Measurements from ENCODE around the gene ANO1.

Gene ANO1

DNA sequence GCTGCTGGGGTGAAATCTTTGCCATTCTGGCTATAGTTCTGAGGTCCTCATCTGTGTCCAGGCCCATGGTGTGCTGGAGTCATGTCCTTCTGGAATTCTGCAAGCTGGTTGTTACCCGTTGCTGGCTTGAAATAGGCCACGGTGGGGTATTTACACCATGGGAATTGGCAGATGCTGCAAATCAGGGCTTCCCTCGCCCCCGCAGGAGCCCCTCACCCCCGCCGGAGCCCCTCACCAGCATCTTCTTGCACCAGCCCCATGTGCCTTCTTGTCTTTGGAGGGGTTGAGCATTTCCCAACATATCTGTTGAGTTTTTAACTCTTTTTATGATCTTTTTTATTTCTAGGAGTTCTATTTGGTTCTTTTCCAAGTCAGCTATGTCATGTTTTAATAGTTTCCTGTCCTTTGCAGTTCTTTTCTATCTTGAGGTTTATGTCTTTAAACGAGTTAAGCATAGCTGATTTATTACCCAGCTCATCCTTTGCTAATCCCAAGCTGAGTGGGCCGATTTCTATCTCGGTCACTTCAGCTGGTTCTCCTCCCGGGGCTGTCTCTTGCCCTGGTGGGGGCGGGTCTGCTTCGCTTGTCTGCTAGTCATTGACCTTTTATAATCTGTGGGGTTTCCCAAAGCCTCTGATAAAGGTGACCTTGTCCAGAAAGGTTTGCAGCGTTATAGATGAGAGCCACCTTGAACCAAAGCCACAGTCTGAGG is 17.6 kb downstream of the ANO1 start:
- no peak for FAIRE-seq
- no peak for DNase-seq (ENCODE audit: low spot score)

DNA sequence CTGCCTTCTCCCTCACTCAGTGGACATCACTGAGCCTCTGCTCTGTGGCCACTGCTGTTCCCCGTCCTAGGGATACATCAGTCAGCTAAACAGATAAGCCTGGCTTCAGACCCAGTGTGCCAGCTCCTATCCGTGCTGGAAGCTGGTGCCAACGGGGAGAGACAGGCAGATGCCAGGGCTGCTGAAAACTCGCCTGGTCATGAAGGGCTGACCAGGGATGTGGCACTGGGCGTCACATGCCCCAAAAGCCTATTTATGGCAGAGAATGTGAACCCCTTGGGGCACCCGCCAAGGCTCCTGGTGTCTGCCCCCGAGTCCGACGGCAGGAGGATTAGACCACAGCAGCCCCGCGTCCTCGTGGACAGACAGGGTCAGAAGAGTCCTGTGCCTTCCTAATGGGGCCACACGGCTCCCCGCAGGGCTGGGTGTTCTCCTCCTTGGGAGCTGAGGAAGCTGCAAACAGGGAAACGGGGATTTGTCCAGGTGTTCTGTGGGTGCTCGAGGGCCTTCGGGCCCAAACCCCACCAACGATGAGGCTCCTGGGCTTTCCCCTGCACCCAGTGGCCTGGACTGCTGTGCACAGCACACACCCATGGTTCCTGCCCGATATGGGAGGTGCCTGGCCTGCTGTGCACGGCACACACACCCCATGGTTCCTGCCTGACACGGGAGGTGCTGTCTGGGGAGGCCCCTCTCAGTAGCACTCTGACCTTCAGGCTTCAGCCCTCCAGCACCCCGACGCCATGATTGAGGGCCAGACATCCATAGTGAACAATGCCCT is 19.9 kb downstream of the ANO1 start:
- FAIRE-seq (no peak), DNase-seq (ENCODE audit: low spot score) (no peak)

DNA sequence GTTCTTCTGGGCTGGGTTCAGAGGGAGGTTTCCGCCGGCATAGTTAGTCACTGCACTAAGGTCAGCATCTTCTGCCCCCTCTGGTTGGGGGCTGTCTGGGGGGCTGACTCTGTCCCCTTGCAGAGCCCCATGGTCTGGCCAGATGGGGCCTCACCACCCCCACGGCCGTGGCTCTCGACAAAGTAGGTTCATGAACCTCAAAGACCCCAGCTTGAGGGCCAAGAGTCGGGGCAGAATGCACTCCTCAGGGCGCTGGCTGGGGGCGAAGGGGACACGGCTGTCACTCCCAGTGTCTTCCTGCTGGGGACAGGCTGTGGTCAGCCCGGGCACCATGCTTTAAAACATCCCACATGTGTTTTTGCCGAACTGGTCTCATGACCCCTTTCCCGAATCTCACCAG is 20.8 kb downstream of the ANO1 start:
- no peak for DNase-seq (ENCODE audit: low spot score)
- FAIRE-seq: no peak

DNA sequence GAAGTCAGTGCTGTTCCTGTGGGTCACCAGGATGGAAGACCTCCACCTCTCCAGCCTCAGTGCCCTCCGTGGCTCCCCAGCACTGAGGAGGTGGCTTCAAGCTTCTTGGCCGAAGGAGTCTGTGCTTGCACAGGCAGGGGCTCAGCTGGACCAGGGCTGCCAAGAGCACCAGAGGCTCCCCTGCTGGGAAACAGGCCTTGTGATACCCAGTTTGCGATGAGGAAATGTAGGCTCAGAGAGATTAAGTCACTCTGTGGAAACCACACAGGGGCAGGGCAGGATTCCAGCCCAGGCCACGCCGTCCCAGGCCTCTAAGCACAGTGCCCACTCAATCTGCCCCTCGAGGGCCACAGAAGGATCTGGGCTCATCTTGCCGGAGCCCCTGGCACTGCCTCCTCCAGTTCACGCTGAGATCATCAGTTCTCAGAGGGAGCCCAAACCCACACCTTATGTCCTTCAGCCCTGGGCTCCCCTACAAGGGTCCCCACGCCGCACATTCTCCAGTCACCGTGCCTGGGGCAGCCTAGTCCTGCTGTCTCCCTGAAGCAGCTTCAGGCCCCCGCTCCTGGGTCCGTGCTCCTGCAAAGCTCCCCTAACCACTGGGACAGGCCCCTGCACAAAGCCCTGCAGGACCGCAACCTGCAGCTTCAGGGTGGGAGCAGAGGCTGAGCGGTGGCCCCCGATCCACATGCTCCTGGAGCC is 21.6 kb downstream of the ANO1 start:
- FAIRE-seq (no peak), DNase-seq (ENCODE audit: low spot score) (no peak)

DNA sequence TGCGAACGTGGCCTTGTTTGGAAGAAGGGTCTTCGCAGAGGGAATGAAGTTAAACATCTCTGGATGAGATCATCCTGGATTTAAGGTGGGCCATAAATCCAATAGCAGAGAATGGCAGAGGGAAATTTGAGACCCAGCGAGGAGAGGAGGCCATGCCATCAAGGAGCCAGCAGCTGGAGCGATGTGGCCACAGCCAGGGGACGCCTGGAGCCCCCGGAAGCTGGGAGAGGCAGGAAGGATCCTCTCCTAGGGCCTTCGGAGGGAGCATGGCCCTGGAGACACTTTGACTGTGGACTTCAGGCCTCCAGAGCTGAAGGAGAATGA is 22.1 kb downstream of the ANO1 start:
- no peak for DNase-seq (ENCODE audit: low spot score)
- no peak for FAIRE-seq

DNA sequence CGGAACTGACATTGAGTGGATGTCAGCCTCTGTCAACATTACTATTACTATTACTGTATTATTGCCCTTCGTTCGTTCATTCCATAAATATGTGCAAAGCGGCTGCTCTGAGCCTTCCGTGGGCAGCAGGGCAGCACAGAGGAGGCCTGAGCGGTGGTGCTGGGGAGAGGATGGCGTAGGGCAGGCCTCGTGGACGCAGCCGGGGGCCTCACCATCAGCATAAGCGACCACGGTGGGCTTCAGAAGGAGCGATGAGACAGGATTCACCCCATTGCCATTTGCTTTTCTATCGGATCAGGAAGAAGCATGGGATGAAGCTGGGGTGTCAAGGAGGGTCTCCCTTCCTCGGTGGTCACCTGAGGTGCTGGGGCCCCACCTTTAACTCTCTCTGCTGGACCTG is 22.7 kb downstream of the ANO1 start:
- no peak for FAIRE-seq

DNA sequence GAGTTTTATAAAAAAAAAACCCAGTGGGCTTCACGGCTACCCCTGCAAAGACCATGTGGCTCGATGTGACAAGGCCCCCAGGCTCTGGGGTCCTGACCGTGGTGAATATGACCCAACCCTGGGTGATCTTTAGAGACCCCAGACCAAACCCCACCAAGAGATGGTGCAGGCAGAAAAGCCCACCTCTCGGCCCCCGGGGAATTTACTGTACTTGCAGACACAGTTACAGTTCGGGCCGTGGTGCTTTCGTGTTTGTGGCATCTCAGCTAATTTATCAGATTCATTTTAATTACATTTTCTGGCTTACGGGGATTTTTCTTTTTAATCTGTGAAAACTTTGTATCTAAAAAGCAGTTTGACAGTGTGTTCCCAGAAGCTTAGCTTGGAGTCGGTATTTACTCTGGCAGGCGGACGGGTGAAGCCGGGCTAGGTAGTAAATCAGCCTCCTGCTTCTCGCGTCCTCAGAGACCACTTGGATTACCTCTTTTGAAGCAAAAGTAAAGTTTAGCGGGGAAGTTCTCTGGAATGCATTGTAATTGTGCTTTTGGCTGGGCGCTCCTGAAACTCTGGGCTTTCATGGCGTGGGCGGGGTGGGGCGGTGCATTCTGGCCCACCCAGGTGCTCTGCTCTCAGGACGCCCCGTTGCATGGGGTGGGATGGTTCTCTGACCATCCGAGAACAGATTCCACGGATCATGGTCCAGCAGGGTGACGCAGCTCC is 25.3 kb downstream of the ANO1 start:
- FAIRE-seq: no peak
- no peak for DNase-seq (ENCODE audit: low spot score)

More for the DNA sequence above, 22.7 kb downstream of the ANO1 start:
- DNase-seq (ENCODE audit: low spot score): no peak

DNA sequence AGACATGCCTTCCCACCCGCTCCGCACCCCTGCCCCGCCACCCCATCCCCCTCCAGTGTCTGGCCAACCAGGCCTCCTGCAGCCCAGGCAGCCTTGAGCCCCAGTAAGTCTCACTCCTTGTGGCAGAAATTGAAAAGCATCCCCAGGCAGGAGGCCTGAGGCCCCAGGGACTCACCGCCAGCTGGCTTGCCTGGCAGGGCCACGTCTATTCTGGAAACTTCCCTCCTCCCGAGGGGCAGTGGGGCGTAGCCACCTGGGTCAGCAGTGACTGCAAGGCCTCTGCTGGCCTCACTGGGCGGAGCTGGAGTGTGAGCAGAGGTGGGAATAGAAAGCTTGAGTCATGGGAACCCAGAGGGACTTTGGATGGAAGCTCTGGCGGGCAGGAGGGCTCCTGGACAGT is 26.3 kb downstream of the ANO1 start:
- no peak for FAIRE-seq

DNA sequence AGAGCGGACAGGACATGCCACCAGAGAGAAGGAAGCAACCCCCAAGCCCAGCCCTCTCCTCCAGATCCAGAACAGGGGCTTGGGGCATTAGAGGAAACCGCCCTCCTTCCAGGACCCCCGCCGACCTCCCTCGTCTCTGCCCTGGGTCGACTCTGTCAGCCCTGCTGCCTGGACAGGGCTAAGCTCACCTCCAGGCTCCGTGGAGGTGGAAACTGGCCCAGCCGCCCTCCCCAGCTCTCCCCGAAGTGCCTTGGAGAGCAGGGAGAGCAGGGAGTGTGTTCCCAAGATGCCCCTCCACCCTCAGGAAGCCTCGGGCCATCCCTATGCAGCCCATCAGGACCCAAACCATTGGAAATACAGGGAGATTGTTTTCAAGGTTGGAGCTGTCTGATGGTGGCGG is 26.8 kb downstream of the ANO1 start:
- no peak for FAIRE-seq
- DNase-seq (ENCODE audit: low spot score): no peak

More for the DNA sequence above, 26.3 kb downstream of the ANO1 start:
- DNase-seq (ENCODE audit: low spot score): peak; percentile 8

DNA sequence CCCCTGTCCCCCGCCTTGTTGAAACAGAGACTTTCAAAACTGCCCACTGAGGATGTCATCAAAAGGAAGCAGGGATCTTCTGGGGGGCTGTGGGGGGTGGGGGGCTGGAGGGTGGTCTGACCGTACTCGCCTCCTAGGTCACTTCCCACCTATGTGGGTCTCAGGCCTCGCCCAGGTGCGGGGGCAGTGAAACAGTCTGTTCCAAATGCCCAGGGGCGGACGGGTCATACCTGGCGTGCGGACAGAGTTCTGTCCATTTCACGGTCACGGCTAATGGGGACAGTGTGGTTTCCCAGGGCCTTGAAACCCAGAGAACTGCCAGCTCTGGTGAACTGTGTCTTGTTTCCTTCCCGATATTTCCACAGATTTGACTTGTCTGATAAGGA is 27.2 kb downstream of the ANO1 start:
- DNase-seq (ENCODE audit: low spot score) (no peak), FAIRE-seq (no peak)

DNA sequence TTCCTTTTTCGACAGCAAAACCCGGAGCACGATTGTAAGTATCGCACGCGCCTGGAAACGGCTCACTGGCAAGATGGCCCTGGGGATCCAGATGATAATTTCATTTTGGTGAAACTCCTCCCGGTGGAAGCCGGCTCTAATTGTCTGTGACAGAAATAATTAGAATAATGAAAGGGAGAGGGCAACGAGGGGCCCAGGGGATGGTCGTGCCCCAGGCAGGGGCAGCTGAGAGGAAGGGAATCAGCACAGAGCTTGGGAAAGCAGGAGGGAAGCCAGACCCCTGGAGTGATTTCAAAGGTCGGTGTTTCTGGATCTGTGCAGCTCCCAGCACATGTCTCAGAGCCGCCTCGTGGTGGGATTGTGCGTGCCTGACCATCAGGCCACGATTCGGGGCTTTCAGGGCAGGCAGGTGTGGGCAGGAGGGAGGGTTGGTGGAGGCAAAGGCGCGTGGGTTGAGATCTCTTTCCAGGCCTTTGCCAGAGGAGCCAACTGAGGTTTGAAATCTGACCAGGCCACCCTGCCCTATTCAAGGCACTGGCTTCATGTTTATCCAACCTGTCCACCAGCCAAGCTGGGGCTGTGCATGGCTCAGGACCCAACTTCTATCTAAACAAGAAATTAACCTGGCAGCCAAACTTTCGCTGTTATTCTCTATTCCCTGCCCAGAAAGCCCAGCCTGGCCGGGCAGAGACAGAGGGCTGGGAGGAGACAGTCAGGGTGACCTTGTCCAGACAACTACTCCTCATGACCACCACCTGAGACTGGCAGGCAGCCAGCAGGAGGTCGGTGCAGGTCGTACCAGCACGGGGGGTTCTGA is 27.8 kb downstream of the ANO1 start:
- no peak for FAIRE-seq

DNA sequence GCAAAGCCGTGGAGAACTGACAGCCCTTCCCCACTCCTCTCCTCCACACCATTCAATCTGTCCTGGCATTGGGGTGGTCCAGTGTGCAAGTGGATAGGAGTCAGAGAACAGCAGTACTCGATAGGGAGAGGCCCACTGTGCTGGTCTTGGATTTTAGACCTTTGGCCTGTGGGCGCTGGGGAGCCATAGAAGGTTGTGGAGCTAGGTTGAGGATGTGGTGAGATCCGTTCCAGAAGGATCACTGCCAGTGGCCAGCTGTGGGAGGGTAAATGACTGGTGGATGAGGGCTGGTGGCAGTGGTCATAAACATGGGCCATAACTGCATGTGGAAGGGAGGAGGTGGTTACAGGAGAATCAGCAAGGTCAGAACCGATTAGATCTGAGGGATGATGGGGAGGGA is 28.6 kb downstream of the ANO1 start:
- no peak for FAIRE-seq
- no peak for DNase-seq (ENCODE audit: low spot score)

More for the DNA sequence above, 27.8 kb downstream of the ANO1 start:
- DNase-seq (ENCODE audit: low spot score): no peak

DNA sequence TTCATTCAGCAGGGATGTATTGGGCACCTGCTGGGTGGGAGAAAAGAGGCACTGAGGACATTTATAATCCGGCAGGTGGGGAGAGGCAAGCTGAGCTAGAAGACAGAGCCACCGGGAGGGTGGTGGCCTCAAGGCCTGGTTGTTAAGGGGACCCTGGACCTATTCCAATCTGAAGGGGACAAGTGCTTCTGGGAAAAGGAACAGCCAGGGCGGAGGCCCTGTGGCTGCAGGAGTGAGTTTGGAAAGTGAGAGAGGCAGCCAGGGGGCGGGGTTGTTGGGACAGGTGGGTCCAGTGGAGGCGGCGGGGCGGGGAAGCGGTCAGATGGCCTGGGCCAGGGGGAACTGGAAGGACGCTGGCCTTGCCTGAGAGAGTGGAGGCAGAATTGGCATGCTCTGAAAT is 29.1 kb downstream of the ANO1 start:
- FAIRE-seq: no peak
- no peak for DNase-seq (ENCODE audit: low spot score)

DNA sequence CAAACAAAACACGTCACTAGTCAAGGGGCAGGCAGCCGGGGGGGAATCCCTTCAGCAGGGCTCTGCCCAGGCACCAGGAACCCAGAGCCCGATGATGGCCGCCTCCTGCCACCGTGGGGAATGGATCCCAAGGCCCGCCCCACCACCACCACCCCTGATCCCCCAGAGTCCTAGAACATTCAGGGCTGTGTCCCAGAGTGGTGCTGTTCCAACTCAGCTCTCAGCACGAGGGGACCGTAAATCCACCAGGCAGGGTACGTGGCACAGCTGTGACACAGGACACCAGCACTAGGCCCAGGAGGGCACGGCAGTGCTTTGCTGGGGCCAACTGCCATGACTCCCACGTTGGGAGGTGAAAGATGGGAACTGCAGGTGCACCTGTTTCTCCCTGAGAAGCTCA is 29.6 kb downstream of the ANO1 start:
- DNase-seq (ENCODE audit: low spot score): no peak
- no peak for FAIRE-seq

DNA sequence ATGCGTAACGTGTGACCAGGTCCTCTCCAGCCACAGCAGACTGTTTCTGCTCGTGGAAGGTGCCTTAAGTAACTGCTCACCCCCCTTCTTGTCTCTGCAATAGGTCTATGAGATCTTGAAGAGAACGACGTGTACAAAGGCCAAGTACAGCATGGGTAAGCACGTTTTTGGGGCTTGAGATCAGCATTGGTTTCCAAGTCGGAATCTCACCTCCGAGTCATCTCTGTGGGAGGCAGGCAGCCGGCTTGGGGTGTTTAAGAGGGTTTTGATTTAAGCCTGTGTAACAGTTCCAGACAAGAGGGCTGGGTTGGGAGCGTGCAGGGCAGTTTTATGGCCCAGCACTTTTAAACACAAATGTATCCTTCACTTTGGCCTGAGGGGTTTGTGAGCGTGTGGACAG is 30.1 kb downstream of the ANO1 start:
- no peak for DNase-seq (ENCODE audit: low spot score)
- FAIRE-seq: no peak

DNA sequence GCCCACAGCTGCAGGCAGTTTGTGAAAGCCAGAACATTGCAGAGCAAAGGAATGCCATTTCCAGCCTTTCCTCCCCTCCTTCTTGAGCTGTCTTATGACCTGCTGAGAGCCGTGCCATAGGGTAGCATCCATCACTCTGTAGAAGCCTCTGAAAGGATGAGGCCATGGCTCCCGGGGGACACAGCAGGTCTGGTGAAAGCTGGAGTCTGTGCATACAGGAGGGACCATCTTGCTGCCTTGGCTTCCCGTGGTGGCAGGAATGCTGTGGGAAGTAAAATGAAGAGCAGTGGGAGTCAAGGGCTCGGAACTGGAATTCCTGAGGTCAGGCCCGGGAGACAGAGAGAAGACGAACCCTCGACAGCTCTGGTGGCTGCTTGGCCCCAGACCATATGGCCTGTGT is 30.9 kb downstream of the ANO1 start:
- FAIRE-seq (no peak), DNase-seq (ENCODE audit: low spot score) (no peak)

DNA sequence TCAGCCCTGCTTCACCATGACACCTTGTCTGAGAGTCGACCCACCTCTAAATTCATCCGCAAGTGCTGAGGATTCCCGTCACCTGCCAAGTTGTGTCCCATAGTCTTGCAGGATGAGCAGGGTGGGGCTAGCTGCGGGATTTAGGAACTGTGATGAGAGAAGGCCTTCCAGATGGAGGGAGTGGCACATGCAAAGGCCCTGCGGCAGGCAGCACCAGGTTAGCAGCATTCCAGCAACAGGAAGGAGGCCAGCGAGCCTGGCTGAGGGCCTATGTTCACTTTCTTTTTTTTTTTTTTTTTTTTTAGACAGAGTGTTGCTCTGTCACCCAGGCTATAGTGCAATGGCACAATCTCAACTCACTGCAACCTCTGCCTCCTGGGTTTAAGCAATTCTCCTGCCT is 31.8 kb downstream of the ANO1 start:
- no peak for DNase-seq (ENCODE audit: low spot score)
- FAIRE-seq: no peak

DNA sequence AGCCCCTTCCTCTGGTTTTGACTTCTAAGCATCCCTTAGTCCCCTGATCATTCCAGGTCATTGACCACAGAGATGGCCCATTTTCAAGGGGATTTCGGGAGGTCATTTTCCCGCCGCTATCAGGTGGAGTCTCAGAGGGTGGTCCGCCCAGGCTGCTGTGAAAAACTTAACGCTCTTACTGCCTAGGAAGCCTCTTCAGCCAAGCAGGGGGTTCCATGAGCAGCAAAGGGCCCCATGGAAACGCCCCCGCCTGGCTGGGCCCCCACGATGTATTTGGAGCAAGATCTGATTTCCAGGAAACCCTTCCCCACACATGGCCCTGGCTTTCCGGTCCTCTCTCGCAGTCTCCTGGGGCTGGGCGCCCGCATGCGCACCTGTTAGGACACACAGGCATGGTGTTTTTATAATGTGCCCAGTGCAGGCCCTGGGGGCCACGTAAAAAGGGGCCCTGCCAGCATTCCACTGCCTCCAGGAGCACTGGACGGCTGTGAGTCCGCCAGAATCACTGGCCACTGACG is 32.5 kb downstream of the ANO1 start:
- DNase-seq (ENCODE audit: low spot score) (no peak), FAIRE-seq (no peak)

DNA sequence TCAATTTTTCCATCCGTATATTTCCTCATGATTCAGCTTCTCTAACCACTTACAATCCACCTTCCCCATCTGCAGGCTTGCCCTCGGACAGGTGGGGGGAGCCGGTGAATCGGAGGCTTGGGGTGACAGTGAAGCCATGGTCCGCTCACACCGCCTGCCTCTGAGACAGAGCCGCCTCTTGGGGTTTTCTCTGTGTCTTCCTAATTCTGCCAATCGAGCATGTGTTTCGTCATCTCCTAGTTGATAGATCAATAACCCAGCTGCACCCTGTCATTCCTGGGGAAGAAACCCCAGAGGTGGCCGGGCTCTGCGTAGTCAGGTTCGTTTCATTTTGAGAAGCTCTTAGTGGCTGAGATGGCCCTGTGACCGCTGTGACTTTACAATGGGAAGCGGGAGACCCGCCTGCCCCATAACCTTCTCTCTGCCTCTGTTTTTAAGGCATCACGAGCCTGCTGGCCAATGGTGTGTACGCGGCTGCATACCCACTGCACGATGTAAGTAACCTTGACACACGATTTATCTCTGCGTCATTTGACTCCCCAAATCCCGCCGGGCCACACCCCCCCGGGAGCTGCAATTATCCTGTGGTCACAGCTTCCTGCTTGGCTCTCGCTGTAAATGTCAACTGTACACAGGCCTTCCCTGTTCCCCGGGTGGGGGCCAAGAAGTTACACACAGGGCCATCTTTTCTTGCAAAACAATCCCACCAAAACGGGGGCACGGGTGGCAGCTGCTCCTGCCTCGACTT is 33.3 kb downstream of the ANO1 start:
- no peak for FAIRE-seq
- DNase-seq (ENCODE audit: low spot score): peak; percentile 8

DNA sequence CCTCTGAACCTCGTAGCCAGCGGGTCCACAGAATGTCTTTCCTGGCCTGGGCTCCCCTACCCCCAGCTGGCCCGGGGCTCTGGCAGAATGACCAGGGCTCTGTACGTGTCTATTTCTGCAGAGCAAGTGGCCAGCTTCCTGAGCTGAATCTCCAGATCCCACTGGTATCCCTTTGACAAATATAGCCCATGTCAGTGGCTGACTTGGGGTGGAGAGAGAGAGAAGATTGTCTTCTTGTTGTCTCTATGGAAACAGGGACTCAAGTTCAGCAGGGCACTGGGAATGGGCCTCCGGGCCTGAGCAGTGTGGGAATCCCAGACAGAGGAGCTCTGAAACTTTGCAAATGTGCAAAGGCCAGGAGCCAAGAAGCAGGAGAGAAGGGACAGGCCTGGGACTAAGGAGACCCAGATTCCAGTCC is 33.9 kb downstream of the ANO1 start:
- no peak for DNase-seq (ENCODE audit: low spot score)
- FAIRE-seq: no peak

Measured in RCC 7860 (cell line).